HL-60/S4 (cell line): ENCODE results near the gene KSR2.
"Not testable (repeated sequence)": the region's sequence is repeated elsewhere in the genome, so short reads cannot be mapped to it uniquely, and the experiment has no call there.

ENCODE experiments used
- in situ Hi-C: fragments of 300-500 bp; cut with MboI; formaldehyde crosslinking; loops from 2 replicates; pipeline ENCODE4 v1.14.3; 2022; ENCODE audit warnings: low sequenced_read_pairs

KSR2 gene

DNA sequence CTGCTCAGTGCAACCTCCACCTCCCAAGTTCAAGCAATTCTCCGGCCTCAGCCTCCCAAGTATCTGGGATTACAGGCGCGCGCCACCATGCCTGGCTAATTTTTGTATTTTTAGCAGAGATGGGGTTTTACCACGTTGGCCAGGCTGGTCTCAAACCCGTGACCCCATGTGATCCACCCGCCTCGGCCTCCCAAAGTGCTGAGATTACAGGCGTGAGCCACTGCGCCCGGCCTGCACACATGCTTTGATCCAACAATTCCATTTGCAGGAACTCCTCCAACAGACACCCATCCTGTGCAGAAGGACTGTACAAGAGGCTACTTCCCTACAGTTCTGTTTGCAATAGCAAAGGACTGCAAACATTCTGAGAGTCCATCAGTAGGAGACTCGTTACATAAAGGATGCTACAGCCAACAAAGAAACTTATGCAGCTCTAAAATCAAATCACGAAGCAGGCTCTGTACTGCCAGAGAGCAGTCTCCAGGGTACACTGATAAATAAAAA lies 108.0 kb downstream of the KSR2 start:
- in situ Hi-C loops: not testable (repeated sequence)

DNA sequence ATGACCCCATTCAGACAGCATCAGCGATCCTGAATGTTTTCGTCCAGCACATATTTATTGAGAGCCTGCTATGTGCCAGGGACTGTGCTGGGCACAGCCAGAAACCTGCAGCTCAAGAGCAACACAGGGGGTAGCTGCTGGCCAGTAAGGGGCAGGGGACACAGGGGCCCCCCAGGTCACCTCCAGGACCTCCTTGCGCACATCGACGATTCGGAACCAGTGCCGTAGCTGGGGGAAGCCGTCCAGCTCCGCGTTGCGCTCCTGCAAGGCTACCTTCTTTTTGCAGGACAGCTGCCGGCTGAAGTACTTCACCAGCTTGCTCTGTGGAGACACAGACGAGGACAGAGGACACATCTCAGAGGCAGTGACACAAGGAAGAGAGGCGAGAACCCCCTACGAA lies 108.7 kb downstream of the KSR2 start:
- in situ Hi-C loops: no loop called here

DNA sequence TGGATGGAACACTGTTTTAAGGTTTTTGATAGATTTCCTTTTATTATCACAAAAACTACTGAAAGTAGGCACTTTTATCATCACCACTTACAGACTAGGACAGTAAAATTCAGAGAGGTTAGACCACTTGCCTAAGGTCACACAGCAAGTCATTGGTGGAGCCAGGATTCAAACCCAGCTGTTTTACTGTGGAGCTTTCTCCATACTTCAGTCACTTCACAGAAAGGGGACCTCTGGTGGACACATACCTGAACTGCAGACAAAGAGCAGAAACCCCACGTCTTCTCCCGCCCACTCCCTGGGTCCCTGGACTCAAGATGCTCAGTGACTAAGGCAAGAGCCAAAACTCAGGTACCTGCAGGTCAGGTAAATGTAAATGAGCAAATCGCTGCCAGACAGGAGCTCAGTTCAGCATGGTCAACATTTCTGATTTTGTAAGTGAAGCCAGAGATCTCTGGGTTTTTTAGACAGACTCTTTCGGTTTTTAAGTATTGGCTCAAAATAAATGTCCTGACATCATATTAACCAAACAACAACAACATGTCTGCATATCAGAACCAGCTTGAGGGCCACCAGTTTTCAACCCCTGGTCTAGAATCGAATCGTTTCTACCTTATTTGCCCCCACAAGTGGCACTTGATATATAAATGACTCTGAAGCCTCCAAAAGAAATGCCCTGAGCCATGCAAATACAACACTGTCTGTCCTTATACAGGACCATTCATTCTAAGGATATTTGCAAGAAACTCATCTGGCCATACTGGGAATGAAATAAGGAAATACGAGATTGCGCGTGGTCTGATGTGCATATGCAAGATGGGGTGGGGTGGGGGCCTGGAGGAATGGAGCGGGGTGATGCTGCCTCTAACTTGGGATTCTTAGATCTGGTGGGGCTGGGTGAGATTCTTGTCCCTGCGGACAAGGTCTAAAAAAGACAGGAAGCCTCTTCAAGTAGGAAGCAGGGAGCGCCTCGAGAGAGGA lies 110.9 kb downstream of the KSR2 start:
- in situ Hi-C loops: no loop called here

DNA sequence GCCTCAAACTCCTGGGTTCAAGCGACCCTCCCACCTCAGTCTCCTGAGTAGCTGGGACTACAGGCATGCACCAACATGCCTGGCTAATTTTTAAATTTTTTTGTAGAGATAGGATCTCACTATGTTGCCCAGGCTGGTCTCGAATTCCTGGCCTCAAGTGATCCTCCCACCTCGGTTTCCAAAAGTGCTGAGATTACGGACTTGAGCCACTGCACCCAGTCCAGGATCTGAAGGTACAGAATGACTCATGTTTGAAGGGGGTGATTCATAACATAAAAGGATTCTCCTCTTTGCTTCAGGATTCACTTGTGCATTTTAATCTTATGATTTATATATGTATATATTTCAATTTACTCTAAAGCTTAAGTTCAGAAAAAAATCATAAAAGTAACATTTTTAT lies 111.7 kb downstream of the KSR2 start:
- in situ Hi-C loops: not testable (repeated sequence)

DNA sequence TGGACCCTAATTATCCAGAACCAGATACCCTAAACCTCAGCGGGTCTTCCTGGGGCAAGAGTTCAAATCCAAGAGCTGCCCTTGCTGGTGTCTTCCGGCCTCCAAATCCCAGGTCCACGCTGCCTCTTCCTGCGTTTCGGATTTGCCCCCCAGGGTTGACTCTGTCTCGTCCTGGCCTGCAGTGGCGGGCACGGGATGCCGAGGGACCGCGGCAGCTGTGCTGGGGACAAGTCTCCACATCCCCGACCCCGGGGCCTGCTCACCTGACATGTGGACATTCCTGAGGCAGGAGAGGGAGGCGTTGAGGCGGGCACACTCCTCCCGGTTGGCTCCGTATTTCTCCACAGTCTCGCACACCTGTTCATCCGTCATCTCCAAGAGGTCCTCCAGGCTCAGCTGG lies 113.6 kb downstream of the KSR2 start:
- in situ Hi-C loops: no loop called here

DNA sequence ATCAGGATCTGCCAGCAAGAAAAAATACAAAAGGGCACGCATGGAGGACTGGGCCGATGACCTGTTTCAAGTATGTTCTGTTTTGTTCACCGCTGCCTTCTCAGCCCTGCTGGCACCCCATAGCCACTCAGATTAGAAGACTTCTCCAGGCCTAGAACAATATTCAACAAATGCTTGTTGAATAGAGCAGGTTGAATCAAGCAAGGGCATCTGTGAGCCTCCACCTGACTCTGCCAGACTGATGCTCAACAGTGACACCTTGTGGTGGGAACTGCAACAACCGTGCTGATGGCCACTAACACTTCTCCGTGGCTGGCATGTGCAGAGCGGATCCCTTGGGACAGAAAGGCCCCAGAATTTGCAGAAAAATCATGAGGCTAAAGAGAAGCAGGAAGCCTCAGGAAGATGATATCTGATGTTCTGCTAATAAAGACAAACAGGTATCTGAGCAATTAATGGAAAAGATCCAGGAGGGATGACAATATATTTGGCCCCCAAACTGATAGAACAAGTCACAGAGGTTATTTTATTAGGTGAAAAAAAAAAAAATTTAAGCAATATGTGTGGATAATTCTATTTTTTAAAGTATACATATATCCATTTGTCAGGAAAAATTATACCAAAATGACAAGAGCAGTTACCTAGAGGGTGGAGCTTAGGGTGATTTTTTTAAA lies 114.3 kb downstream of the KSR2 start:
- in situ Hi-C loops: no loop called here

DNA sequence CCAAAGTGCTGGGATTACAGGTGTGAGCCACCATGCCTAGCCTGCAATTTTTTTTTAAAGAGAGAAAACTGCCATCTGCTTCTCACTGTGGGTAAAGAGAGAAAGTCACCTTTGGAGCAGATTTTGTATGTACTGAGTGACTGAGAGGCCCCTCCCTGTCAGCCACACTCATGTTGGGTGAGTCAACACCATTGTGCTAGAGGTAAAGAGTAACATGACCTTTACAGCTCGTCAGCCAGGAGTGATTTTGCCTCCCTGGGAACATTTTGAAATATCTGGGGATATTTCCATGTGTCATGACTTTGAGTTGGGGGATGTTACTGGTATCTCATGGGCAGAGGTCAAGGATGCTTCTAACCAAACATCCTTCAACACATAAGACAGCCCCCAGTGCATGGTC lies 115.2 kb downstream of the KSR2 start:
- in situ Hi-C loops: no loop called here

DNA sequence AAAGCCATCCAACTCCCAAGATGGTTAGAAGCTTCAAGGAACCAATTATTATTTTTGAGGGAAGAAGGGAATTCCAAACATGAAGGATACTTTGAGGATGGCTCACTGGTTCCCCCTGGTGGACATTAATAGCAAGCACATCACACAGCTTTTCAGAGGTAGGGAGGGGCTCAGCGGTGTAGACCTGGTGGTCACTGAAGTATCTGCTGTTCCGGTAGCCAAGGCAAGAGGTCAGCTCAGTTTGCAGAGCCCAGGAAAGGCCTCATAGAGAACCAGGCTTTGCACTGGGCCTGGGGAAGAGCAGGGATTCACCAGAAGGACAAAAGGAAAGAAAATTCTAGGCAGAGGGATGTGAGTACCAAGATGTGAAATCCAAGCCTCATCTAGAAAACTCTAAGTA lies 118.7 kb downstream of the KSR2 start:
- in situ Hi-C loops: no loop called here

DNA sequence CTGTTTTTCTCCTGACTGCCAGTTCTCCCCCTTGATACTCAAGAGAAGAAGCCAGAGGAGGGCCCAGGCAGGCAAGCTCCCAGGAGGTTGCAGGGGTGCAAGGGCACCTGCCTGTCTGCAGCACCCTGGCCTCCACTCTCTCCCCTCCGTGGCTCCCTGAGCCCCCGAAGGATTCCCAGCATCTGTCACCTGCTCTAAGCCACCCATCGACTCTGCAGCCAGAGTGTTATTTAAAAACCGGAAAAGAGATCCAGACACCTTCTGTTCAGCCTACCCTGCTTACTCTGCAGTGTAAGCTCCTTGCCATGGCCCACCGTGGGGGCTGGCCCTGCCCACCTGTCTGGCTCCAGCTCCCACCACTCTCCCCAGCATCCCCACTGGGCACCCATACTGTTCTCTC lies 121.4 kb downstream of the KSR2 start:
- in situ Hi-C loops: loop anchor here (25.0 kb wide), 1 partner anchor 610 kb away; no protein-coding TSS in a partner anchor

DNA sequence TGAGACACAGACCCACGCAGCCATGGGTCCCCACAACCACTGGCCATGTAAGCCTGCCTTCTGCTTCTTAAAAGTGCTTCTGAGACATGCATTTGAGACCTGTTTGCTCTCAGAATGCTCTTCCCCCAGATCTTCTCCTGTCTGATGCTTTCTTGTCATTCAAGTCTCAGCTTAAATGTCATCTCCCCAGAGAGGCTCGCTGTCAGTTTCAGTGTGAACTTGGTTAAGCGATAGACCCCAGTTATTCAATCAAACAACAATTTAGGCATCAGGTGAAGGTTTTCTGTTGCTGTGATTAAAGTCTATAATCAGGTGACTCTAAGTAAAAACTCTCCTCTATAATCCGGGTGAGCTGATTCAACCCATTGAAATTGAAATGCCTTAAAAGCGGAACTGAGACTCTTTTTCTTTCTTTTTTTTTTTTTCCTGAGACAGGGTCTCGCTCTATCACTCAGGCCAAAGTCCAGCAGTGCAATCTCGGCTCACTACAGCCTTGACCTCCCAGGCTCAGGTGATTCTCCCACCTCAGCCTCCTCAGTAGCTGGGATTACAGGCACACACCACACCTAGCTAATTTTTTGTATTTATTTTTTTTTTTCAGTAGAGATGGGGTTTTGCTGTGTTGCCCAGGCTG lies 123.4 kb downstream of the KSR2 start:
- in situ Hi-C loops: loop anchor here (25.0 kb wide), 1 partner anchor 608 kb away; no protein-coding TSS in a partner anchor

DNA sequence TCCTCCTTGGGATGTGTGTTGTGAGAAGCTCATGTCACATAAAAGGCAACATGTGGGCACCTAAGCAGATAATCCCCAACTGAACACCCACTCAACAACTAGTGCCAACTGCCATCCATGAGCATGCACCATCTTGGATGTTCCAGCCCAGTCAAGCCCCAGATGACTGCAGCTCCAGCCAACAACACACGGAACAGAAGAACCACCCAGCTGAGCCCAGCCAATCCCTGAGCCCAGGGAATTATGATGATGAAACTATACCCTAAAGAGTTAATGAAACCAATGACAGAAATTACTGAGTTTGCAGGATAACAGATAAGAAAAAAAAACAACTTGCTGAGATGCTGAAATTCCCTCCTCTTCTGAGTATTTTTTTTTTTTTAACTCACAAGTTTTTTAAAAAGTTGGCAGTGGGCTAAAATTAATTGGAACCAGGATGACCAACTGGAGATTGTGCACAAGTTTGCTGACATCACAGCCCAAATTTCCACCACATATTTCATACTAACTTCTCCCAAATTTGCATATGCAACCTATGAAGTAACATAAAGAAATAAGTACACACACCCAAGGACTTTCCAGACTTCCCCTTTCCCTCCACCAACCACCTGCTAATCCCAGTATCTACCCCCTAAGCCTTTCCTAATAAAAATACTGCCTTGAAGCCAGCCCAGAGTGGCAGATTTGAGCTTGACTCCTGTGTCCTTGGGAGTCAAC lies 124.5 kb downstream of the KSR2 start:
- in situ Hi-C loops: loop anchor here (25.0 kb wide), 1 partner anchor 607 kb away; no protein-coding TSS in a partner anchor

DNA sequence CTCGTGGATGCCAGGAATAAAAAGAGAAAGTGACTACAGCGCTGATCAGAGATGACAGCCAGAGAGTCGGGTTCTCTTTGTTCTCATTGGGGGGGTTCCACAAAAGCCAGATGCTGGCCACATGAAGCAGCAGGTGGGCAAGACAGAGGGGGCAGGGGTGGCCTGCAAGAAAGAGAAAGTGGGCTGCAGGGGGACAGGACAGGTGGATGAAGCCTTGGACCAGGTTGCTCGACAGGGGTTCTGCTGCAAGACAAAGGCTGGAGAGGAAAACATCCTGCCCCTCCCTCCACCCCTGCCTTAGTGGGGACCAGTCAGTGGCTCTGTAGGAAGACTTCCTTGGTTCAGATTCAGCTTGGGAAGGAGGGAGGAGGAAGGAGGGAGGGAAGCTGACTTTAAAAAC lies 126.2 kb downstream of the KSR2 start:
- in situ Hi-C loops: loop anchor here (25.0 kb wide), 1 partner anchor 605 kb away; no protein-coding TSS in a partner anchor

DNA sequence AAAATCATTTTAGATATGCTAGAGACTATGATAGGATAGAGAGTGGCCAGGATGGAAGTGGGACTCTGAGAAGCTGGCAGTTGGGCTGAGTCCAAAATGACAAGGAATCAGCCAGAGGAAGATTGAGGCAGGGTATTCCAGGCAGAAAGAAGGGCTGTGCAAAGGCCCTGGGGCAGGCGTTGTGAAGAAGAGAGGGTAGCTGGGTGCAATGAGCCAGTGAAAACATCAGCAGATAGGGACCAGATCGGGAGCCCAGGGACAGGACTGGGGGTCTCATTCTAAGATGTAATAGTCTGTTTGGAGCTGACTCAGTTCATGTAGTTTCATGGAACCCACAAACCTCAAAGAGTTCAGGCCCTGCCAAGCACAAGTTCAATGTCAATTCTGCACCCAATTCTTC lies 126.6 kb downstream of the KSR2 start:
- in situ Hi-C loops: loop anchor here (25.0 kb wide), 1 partner anchor 605 kb away; no protein-coding TSS in a partner anchor

DNA sequence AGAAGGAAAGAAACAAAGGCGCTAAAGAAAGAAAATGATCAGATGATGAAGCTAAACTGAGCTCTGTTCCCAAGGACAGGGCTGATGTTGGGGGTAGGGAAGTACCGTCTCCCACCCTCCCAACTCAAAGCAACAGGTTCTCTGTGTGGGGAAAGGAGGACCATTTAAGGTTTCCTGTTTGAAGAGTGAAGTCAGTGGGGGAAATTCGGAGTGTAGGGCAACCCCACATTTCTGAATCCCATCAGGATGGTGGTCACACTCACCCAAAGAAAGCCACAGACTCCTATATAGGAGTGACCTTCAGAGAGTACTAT lies 131.1 kb downstream of the KSR2 start:
- in situ Hi-C loops: loop anchor here (25.0 kb wide), 1 partner anchor 600 kb away; no protein-coding TSS in a partner anchor

DNA sequence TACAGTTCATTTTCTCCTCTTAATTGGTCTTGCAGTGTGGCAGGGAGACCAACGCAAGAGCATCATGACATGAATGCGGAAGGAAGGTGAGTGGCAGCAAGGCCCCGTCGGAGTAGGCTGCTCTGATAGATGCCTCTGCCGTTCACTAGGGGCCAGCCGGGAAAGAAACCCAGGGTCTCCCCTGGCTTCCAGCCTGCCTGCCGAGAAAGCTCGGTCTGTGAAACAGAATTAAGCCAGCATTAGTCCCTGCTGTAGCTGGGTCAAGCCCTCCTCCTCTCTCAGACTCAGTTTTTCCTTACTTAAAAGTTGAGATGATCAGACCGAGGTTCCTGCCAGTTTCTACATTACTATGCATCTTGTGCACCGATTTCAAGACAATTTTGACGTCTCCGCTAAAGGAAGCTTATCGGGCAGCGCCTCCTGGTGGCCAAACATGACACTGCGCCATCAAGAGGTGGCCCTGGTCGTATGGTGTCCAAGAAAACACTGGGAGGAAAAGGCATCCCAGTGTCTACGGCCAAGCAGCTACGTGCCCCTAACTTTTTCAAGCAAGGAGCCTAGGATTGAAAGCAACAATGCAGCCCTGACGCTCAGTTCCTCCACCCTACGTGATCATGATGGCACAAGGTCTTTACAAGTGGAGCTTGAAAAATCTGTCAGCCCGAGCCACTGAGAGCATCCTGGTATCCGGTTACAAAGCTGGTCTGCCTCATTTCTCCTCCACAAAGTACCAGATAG lies 131.6 kb downstream of the KSR2 start:
- in situ Hi-C loops: loop anchor here (25.0 kb wide), 1 partner anchor 600 kb away; no protein-coding TSS in a partner anchor

DNA sequence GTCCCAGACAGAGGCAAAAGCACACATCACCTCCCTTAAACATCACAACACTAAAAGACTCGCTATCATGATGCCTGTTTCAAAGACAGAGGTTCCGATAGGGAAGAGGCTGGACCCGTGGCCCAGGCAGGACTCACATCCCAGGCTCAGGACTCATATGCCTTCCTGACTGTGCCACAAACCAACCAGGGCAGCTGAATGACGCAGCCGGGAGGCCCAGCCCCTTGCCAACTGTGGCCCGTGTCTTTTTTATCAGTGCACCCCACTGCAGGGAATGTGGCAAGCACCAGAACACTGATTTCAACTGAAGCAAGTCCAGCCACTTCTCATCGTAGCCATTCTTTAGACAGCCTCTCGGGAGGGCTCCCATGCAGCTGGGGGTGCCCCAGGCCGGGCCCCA lies 132.3 kb downstream of the KSR2 start:
- in situ Hi-C loops: loop anchor here (25.0 kb wide), 1 partner anchor 599 kb away; no protein-coding TSS in a partner anchor

DNA sequence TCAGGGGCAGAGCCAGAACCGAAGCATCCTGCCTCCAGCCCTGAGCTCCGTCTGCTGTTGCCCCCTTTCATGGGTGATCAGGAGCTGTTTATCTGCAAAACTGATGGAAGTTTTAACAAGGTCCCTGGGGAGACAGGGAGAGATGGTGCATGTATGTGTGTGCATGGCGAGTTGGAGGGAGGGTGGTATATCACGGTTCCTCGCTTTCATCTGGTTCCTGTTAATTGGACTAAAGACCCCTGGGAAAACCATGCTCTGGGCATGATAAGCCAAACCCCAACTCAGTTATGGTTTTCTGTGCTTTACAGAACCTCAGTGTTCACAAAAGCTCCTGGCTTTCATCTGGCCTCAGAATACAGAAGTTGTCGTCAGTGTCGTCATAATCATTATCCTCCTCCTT lies 133.6 kb downstream of the KSR2 start:
- in situ Hi-C loops: loop anchor here (25.0 kb wide), 1 partner anchor 598 kb away; no protein-coding TSS in a partner anchor

DNA sequence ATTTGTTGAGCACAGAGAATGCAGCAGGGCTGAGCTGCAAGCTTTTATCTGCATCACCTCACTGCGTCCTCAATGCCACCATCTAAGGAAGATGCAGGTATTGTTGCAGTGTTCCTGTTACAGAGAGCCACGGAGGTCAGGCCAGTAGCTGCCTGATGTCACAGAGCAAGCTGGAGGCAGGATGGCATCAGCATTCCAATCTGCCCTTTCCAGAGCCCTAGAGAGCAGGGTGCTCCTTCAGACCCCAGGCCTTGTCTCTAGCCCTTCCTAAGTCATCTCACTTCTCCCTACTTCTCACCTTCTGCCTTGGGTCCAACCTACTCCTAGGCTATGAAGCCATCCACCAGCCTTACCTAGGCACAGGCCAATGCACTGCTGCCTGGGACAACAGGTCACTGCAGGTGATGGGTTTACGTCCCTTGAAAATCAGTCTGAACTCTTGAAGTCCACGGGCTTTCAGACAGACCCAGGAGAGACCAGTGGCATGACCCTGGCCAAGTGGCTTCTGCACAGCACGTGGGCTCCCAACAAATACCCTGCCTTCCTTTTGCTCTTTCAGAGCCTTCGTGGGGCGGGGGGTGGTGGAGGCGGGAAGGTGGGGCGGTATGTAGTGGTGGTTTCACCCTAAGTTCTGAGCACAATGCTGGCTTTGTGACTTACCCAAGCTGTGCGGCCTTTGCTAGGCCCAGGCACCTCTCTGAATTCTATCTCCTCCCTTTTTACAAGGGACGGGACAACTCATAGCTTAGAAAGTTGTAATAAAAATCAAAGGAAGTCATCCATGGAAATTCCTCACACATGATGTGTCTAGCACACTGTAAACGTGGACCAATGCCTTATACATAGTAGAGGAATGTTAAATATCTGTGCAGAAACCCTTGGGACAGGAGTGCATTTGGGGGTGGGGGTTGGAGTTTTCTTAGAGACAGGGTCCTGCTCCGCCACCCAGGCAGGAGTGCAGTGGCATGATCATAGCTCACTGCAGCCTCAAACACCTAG lies 136.0 kb downstream of the KSR2 start:
- in situ Hi-C loops: loop anchor here (25.0 kb wide), 1 partner anchor 595 kb away; no protein-coding TSS in a partner anchor
